DMS114 treated with DMSO at 0.1 percent for 48 hours (cell line): ENCODE measurements around the gene C6orf120.

Experiments
- DNase-seq: peaks from one replicate; lab custom pipeline; 2025; ENCODE audit not compliant: unreplicated experiment; lab: John Stamatoyannopoulos, UW

C6orf120 gene

DNA sequence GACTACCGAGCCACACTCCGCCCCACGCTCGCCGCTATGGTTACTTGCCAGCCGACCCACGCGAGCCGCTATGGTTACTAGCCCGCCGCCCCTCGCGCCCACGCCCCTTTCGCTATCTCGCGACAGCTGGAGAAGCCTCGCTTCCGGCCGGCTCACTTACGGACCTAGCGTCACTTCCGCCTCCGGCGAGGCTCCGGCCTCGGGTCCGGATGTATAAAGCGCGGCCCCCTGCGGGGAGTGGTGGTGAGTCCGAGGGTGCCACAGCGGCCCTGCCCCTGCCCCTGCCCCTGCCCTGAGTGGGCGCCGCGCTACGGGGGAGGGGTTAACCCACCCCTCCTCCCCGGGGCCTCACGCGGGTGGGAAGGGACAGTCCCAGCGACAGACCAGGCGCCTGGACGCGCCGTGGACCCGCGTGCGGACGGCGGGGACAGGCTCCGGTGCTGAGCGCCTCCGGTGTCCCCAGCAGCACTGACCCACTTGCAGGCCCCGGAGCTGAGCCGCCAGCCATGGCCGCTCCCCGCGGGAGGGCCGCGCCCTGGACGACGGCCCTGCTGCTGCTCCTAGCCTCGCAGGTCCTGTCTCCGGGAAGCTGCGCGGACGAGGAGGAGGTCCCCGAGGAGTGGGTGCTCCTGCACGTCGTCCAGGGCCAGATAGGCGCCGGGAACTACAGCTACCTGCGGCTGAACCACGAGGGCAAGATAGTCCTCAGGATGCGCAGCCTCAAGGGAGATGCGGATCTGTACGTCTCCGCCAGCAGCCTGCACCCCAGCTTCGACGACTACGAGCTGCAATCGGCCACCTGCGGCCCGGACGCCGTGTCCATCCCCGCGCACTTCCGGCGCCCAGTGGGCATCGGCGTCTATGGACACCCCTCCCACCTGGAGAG lies at the start of gene C6orf120, which contains the start of gene WDR27:
TSS of gene C6orf120 (plus strand) at position 173 of the 886 bp plus-strand sequence. CDS start at position 507, 334 bp downstream.
TSS of gene WDR27 (minus strand) at position 76 of the 886 bp plus-strand sequence. CDS start 13,024 bp downstream, outside the sequence.
- DNase-seq, result peak; percentile 78

- no peak for DNase-seq
Observed at GRCh38 chr6:169652896-169653295, 49.0 kb upstream of the C6orf120 start.

GRCh38 chr6:169653691-169654090 lies 48.2 kb upstream of the C6orf120 start:
- no peak for DNase-seq

- DNase-seq, result no peak
Observed at GRCh38 chr6:169654598-169655391, 47.1 kb upstream of the C6orf120 start.

DNA sequence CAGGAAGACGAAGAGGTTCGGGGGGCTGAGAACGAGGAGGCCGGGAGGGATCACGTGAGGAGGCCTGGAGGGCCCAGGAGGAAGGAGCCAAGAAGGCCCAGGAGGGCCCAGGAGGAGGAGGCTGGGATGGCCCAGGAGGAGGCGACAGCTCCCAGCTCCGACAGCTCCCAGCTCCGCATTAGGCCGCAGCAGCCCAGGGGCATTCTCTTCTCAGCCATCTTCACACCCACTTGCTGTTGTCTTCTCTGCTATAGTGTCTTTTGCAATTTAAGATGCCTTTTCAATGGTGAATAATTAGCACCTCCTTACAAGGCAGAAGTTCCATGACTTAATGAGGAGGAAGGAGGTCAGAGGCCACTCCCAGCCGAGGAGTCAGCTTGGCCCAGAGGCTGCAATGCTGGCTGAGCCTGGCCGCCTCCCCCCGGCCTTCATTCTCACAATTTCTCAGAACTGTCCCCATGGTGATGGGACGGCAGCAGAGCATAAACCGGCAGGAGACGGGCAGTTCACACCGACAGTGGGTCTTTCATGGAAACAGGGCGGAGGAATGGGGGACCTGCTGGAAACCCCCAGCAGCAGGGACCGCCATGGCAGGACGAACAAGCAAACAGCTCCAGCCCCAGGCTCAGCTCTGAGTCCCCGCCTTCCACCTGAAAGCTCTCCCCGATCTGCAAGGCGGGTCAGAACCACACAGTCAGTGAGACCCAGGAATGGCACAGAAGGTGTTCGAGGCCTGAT lies 45.2 kb upstream of the C6orf120 start:
- no peak for DNase-seq

DNA sequence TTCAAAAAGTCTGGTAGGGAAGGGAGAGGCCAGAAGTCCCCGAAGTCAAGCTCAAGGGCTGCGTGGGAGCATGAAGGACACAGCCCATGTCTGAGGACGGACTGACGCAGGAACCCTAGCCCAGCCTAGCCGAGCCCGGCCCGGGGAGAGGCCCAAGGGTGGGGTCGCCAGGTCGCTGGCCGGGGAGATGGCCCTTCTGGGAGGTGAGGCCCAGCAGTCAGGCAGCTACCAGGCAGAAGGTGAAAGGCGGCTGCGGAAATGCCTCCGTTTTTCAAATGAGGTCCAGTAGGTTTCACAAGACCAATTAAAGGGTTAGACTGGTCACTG lies 44.7 kb upstream of the C6orf120 start:
- no peak for DNase-seq

DNA sequence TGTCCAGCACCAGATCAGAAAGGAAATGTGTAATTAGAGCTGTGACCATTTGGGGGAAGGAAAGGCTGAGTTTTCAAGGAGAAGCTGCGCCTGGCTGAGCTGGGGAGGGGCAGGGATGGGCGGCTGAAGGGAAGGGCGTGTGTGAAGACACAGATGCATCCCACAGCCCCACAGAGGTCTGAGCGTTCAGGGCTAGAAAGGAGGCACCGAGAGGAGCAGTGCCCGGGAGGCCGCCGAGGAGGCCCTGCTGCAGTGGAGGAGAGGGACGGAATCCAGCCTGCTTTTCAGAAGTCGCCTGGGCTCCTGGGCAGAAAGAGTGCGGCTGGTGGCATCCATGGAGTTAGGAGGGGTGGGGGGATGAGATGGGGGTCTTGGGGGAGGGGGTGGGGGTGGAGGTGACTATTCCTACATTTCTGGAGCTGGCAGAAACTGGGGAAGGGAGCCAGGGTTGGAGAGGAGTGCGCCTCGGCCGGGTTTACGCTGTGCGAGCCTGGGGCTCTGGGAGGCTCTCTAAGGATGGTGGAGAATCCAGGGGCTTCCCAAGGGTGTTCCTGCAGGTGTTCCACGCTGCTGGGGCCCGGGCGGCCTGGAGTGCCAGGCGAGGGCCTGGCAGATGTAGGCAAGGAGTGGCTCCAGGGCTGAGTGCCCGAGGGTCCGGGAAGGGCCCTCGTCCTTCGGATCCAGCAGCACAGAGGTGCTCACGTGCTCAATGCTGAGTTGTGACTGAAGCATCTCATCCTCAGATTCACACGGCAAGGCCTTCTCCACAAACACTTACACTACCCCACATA lies 41.9 kb upstream of the C6orf120 start:
- DNase-seq, result no peak

DNA sequence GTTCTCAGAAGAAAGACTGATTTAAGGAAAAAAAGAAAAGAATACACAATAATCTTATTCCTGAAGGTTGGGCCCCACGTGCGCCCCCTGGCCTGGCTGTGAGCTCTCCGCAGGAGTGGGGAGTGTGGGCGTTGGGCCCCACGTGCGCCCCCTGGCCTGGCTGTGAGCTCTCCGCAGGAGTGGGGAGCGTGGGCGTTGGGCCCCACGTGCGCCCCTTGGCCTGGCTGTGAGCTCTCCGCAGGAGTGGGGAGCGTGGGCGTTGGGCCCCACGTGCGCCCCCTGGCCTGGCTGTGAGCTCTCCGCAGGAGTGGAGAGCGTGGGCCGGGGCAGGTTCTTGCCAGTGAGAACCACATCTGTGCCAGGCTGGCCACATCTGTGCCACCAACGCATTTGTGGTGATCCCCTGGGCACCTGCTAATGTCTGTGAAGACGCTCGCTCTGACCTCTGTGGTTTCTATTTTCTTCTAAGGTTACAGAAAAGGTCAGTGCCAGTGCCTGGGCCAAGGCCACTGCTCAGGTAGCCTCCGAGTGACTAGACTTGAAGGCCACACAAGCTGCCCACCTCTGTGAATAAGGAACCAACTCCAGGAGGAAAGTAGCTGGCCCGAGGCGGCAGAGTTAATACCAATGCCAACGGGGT lies 41.1 kb upstream of the C6orf120 start:
- no peak for DNase-seq

- no peak for DNase-seq
Observed at GRCh38 chr6:169661391-169661756, 40.6 kb upstream of the C6orf120 start.

DNA sequence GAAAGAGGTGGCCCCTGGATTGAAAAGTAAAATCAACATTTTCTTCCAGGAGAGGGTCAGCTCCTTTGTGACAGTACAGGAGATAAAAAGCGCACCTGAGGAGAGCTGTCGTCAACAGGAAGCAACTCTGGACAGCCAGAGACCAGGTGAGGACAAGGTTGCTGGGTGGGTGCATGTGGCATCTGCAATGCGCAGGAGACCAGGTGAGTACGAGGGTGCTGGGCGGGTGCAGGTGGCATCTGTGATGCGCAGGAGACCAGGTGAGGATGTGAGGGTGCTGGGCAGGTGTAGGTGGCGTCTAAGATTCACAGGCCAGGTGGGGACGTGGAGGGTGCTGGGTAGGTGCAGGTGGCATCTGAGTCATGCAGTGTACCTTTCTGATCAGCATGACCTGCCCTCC lies 38.5 kb upstream of the C6orf120 start:
- DNase-seq, result no peak

GRCh38 chr6:169664227-169664626 lies 37.7 kb upstream of the C6orf120 start:
- DNase-seq, result no peak

DNA sequence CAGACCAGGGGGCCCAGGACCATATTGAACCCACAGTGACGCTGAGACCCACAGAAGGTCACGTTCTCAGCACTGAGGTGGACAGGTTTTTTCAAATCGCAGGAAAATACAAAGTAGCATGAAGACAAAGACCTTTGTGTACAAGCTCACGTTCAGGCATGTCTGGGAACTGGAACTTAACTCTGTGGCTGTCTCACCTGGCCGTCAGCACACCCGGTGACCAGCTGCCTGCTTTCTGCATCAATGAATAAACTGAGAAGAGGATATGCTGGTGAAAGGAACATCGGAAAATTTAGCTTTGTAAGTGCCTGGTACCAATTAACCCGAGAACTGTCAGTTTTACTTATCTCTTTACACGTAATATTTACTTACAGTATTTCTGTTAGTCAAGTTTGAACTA lies 36.6 kb upstream of the C6orf120 start:
- DNase-seq, result no peak

- DNase-seq, result no peak
Observed at GRCh38 chr6:169666441-169666840, 35.5 kb upstream of the C6orf120 start.

DNA sequence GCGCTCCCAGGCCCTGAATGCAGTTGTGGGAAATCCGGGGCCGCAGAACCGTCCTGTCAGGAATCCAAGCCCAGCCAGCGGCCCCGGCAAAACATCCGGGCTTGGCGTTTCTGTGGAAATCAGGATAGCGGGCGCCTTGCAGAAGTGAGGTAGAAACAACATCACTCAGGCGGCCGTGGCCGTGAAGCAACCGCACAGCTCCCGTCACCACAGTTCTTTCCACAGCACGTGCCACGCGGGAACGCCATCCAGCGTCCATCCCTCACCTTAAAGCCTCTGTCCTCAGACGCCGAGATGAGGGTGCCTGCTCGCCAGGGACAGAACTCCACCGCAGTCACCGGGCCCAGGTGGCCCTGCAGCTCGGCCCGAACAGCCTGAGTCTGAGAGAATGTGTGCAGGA lies 34.2 kb upstream of the C6orf120 start:
- DNase-seq, result no peak

GRCh38 chr6:169668203-169668847 lies 33.6 kb upstream of the C6orf120 start:
- no peak for DNase-seq

DNA sequence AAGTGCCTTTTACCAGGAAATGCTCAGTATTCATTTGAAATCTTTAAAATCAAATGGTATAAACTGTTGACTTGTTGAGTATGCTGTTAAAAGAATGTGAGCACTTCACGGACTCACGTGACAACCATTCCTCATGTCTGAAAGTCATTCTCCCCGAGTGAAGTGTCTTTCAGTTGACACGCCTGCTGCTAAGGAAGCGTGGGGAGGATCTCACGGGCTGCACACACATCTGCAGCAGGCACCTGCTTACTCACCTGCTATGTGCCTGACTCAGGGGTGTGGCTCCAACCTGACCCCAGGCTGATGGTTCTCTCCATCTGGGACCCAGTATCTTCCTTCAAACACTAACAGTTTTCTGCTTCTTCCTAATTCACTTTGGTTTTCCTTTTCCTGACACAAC lies 32.8 kb upstream of the C6orf120 start:
- DNase-seq, result no peak

GRCh38 chr6:169669889-169670288 lies 32.0 kb upstream of the C6orf120 start:
- no peak for DNase-seq

DNA sequence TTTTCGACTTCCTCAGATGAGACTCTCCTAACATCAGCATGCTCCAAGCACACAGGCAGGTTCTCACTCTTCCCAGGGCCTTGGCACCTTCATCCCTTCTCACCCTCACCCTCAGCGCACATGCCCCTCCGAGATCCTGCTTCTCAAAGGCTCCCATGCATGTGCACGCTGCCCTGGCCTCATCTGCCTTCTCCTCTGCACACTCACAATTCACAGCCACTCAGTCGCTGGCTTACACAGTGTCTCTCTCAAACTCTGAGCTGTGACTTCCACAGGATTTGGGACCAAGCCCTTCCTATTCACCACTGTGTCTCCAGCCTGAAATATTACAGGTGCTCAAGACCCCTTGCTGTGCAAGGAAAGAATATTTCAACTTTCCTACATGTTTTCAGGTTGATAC lies 30.4 kb upstream of the C6orf120 start:
- DNase-seq, result no peak

DNA sequence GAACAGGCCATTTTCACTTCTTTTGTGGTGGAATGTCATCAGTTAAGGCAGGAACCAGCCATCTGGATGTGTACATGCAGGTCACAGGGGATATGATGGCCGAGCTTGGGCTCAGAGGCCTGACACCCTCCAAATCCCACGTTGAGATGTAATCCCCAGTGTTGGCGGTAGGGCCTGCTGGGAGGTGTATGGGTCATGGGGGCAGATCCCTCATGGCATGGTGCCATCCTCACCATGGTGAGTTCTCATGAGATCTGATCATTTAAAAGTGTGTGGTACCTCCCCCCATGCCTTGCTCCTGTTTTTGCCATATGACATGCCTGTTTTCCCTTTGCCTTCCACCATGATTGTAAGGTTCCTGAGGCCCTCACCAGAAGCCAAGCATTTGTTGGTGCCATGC lies 26.9 kb upstream of the C6orf120 start:
- no peak for DNase-seq

- no peak for DNase-seq
Observed at GRCh38 chr6:169677096-169677495, 24.8 kb upstream of the C6orf120 start.
